ENCODE results near the gene LRRC10B.
"Not testable (repeated sequence)": the region's sequence is repeated elsewhere in the genome, so short reads cannot be mapped to it uniquely, and the experiment has no call there.

The LRRC10B gene

DNA sequence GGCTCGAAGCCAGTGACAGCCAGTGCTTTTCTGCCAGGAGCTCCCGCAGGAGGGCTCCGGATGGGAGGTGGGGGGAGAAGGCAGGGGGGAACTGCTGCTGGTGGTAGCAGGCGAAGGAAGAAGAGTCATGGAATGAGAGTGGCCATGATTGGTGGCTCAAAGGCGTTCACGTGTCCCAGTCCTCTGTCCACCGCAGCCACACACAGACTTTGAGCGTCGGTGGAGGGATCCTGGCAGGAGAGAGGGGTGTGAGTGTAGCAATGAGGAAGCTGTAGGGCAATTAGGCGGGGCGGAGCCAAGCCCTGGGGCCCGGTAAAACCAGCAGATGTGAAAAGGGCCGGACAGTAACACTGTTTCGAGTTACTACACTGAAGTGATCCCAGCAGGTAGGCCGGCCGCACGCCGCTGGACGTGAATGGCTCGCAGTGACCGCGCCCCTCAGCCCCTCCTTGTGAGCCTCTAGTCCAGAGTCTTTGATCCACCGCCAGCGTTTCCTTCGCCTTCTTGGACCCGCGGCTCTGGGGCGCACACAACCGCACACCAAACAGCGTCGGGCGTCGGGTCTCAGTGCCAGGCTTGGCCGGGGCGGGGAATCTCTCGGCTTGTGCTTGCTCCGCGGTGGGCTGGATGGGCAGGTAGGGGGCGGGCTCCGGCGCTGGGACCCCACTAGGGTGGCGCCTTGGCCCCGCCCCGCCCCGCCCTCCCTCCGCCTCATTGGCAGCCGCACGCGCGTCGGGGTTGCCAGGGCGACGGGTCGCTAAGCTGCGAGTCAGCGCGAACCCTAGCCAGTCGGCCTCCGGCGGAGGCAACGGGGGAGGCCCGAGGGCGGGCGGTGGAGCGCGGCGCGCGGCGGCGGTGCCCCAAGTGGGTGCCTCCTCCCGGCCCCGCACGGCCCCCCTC lies at the start of gene LRRC10B:
TSS of gene LRRC10B (plus strand) at position 788 of the 900 bp plus-strand sequence. CDS start 250 bp downstream, outside the sequence.
- peak; percentile 61 for DNase-seq

DNA sequence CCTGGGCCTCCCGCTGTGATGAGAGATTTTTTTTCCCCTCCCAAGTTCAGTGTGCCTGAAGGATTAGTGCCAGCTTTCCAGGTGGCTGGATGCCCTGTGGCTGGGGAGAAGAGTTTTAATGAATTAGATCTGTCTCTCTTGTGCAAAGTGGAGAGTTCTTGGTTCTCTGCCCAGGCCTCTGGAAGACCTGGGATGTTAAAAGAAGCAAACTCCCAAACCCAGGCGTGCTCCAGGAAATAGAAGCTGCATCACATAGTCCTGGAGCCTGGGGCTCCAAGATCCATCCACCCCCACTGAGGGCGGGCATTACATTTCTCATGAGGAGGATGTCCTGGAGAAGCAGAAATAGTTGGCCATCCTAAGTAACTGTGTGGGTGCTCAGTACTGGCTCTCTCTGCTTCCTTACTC lies 48.1 kb upstream of the LRRC10B start:
- DNase-seq: no peak

GRCh38 chr11:61460986-61461385 lies 47.6 kb upstream of the LRRC10B start:
- no peak for DNase-seq

GRCh38 chr11:61467602-61468001 lies 40.9 kb upstream of the LRRC10B start:
- DNase-seq: not testable (repeated sequence)

DNA sequence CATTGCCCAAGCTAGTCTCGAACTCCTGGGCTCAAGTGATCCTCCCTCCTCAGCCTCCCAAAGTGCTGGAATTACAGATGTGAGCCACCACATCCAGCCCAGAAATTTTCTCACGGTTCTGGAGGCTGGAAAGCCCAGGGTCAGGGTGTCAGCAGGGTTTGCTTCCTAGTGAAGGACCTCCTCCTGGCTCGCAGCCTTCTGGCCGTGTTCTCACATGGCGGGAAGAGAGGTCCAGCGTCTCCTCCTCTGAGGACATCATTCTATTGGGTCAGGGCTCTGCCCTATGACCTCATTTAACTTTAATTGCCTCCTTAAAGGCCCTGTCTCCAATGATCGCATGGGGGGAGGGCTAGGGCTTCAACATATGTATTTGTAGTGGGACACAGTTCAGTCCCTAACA lies 40.5 kb upstream of the LRRC10B start:
- no peak for DNase-seq

DNA sequence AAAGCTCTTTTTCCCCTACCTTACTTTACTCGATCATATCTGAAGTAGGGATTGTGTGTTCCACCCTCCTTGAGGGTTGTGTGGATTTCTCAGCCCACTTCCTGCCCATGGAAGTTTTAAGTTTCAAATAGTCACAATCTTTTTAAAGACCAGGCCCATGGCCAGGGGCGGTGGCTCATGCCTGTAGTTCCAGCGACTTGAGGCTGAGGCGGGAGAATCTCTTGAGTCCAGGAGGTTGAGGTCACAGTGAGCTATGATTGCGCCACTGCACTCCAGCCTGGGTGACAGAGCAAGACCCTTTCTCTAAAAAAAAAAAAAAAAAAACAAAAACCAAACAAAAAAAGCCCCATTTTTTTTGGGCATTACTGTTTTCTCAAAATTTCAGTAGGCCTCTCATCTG lies 36.3 kb upstream of the LRRC10B start:
- DNase-seq: no peak

GRCh38 chr11:61472868-61473267 lies 35.7 kb upstream of the LRRC10B start:
- DNase-seq: no peak

GRCh38 chr11:61473370-61474012 lies 35.1 kb upstream of the LRRC10B start:
- DNase-seq: no peak

GRCh38 chr11:61474013-61474643 lies 34.4 kb upstream of the LRRC10B start:
- no peak for DNase-seq

GRCh38 chr11:61475433-61475832 lies 33.1 kb upstream of the LRRC10B start:
- DNase-seq: no peak

DNA sequence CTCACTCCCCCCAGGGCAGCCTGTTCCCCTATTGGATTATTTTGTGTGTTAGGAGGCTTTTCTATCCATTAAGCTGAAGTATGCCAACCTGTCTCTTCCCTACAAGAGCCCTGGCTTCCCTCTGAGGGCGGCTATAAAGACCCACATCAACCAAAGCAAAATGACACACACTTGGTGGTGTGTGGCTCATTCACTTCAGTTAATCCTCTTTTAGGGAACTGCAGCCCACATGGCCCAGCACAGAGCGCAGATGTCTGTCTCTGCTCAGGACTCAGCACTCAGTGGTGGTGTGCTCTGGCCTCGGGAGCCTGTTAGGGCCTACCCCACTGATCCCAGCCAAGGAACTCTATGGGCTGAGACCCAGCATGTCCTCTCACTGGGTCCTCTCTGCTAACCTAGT lies 32.2 kb upstream of the LRRC10B start:
- no peak for DNase-seq

GRCh38 chr11:61477126-61477525 lies 31.4 kb upstream of the LRRC10B start:
- no peak for DNase-seq

- DNase-seq: peak; percentile 86
These were observed 30.8 kb upstream of the LRRC10B start for GRCh38 chr11:61477727-61478148.

- not testable (repeated sequence) for DNase-seq
These were observed 29.0 kb upstream of the LRRC10B start for GRCh38 chr11:61479360-61480058.

DNA sequence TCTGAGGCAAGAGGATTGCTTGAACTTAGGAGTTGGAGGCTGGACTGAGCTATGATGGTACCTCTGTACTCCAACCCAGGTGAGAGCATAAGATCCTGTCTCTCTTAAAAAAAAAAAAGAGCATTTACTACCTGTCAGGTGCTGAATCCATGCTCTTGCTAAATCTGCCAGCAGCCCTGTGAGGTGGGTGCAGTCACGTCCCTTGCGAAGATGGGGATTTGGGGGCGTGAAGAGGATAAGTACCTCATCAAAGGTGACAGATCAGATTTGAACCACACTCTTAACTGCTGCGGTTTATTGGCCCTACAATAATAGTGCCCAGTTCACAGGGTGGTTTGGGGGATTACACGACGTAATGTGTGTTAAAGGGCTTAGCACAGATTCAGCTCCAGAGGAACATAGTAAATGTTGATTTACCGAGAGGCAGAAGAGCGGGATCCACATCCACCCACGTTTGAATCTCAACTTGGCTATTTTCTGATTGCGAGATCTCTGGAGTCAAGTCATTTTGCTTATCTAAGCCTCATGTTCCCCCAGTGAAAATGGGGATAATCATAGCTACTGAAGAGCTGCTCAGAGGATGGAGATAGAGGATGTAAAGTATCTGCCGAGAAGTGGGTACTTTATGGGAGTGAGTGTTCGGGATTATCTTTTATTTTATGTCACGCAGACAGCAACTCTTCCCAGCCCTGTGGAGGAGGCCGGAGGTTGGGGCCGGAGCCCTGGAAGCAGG lies 28.1 kb upstream of the LRRC10B start:
- no peak for DNase-seq

DNA sequence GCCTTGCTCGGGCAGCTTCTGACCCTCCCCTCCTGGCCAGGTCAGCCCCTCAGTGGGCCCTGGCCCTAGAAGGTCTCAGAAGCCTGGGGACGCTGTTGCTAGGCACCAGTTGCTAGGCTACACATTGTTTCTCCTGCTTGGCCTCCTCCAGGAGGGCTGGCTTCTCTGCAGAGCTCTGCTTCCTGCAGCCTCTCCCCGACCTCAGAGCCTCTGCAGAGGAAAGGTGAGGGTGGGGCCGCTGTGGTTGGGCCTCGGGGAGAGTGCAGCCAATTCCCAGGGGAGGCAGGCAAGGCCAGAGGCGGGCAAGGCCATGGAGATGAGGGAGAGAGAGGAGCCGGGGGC lies 27.6 kb upstream of the LRRC10B start:
- DNase-seq: no peak

DNA sequence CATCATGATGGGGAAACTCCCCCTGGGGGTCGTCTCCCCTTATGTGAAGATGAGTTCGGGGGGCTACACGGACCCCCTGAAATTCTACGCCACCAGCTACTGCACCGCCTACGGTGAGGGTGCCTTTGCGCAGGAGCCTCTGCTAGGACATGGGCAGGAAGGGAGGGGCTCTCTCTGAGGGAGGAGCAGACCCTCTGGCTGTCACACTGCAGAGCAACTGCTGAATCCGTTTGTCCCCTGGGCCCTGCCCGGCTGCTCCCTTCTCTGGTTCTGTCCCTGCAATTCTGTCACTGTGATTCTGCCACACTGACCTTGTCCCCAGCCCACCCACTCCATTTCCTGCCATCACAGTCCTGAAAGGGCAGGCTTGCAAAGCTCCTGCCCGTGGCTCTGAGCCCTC lies 26.7 kb upstream of the LRRC10B start:
- no peak for DNase-seq

GRCh38 chr11:61482513-61482912 lies 26.0 kb upstream of the LRRC10B start:
- DNase-seq: peak; percentile 64

DNA sequence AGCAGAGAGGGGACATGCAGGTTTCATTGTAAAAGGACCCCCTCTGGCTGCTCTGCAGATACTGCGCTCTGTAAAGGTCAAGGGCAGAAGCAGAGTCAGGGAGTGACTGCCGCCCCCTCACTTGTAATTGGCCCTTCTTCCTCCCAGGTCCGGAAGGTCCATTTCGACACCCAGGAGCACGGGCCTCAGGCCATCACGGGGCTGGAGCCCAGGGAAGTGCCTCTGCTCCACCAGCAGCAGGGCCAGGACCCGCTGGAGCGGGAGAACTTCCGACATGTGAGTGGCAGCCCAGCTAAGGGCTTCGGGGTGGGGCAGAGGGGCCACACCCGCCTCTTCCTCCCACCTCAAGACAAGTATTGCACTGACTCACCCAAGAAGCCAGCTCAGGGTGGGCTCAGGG lies 24.0 kb upstream of the LRRC10B start:
- no peak for DNase-seq

GRCh38 chr11:61485080-61485479 lies 23.5 kb upstream of the LRRC10B start:
- DNase-seq: no peak

DNA sequence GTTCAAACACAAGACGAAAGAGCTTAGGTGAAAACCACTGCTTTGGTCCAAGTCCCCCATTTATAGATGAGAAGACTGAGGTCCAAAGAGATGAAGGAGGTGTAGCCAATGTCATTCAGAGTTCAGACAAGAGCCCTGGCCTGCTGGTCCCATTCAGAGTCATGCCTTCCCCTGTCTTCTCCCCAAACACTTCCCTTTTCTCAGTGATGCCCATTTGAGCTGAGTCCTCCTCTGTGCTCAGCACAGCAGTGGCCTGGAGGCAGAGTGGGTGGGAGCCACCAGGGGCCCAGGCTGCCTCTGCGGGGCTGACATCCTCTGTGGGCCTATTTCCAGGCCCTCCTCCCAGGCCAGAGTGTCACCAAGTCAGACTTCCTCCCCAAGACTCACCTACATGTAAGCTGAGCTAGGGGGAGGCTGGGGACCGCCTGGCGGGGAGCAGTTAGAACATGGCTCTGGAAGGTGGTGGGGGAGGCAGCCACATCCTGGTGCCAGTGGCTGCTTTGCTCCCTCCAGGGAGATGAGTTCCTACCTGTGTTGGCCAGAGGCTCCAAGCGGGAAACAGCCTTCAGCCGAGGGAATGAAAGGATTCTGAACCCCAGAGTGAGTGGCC lies 22.4 kb upstream of the LRRC10B start:
- no peak for DNase-seq

DNA sequence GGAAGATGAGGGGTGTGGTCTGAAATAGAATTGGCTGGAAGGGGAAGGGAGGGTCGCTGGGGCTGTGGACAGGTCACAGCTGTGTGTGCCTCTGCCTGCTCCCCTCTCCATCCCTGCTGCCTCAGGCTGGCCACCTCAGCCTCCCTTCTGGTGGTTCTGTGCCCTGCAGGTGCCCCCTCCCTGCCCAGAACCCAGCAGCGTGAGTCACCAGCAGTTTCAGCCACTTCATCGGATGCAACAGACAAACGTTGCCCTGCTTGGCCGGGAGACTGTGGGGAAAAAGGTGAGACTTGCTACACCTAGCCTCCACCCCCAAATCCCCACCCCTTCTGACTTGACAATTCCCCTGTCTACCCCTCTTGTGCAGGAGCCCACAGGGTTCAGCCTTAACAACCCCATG lies 21.8 kb upstream of the LRRC10B start:
- DNase-seq: no peak
